GM12878 (cell line): ENCODE results near the gene CREBBP. TPM values are rescaled to one million over a fixed set of nuclear protein-coding genes. Genes with fewer than 3 reads are reported as not detected.

Experiments
- ATAC-seq: fragments of 200-7000 bp; cut with Tn5 transposase; 3 replicates; pipeline ENCODE4 v1.9.1; 2020; ENCODE audit warnings: mild to moderate bottlenecking, moderate library complexity
- BruUV-seq: library from RNA; stranded (reverse); fragments of 400-500 nt; replicated peaks from 2 replicates; lab custom pipeline; 2021; lab: Mats Ljungman, UMichigan
- CTCF ChIA-PET: fragments of 300-600 bp; sonication (Branson Sonifier 250); formaldehyde crosslinking; extraction: SDS; loops from one replicate; lab custom pipeline; 2021; ENCODE audit warnings: inconsistent platforms; lab: Yijun Ruan, JAX
- POLR2A ChIA-PET: fragments of 350-600 bp; formaldehyde crosslinking; extraction: SDS; loops from one replicate; lab custom pipeline; 2021; ENCODE audit warnings: inconsistent platforms; lab: Charles Lee
- RAD21 ChIA-PET: fragments of 300-600 bp; sonication (Branson Sonifier 250); formaldehyde crosslinking; loops from one replicate; lab custom pipeline; 2023; ENCODE audit warnings: antibody characterized with exemption; ENCODE audit not compliant: unreplicated experiment; lab: Charles Lee
- SMC1A ChIA-PET: fragments of 300-600 bp; sonication (Branson Sonifier 250); formaldehyde crosslinking; loops from one replicate; lab custom pipeline; 2023; ENCODE audit not compliant: unreplicated experiment, uncharacterized antibody; lab: Charles Lee
- DNase-seq: peaks from one replicate; pipeline ENCODE4 v3.0.0-alpha.2; 2011; ENCODE audit warnings: low read depth, low spot score
- FAIRE-seq: peaks from 3 replicates; lab custom pipeline; 2011; peaks lifted over from hg19 to GRCh38; lab: Jason Lieb, UNC
- H2AFZ ChIP-seq: 2 replicates; pipeline ENCODE4 v1.6.0; 2011; ENCODE audit warnings: low read depth, low read length, control low read depth; ENCODE audit not compliant: control insufficient read depth
- H3K27ac ChIP-seq: 2 replicates; pipeline ENCODE4 v1.5.1; 2011; ENCODE audit warnings: control low read depth; ENCODE audit not compliant: control insufficient read depth, insufficient read depth
- H3K27me3 ChIP-seq, 2 experiments: replicated peaks in 1 of 2; 2 replicates each; pipeline versions ENCODE4 v1.6.0 to v1.6.1; 2011; ENCODE audit warnings: low read length in 1 of 2; ENCODE audit not compliant: control insufficient read depth in 2 of 2, insufficient read depth in 2 of 2
- H3K36me3 ChIP-seq, 2 experiments: 2 replicates each; pipeline ENCODE4 v1.5.1; 2011; ENCODE audit warnings: low read length in 1 of 2; ENCODE audit not compliant: control insufficient read depth in 2 of 2, insufficient read depth in 2 of 2
- H3K4me1 ChIP-seq: 2 replicates; pipeline ENCODE4 v1.6.1; 2011; ENCODE audit warnings: mild to moderate bottlenecking, low read length, moderate library complexity, mixed read lengths; ENCODE audit not compliant: control insufficient read depth, insufficient read depth
- H3K4me2 ChIP-seq: 2 replicates; pipeline ENCODE4 v1.6.0; 2011; ENCODE audit warnings: control low read depth; ENCODE audit not compliant: control insufficient read depth, insufficient read depth
- H3K4me3 ChIP-seq: fragments of 200-600 bp; sonication (generic); 2 replicates; pipeline ENCODE4 v1.5.1; 2016
- H3K79me2 ChIP-seq: 2 replicates; pipeline ENCODE4 v1.6.0; 2011; ENCODE audit warnings: low read length; ENCODE audit not compliant: control insufficient read depth, insufficient read depth
- H3K9ac ChIP-seq: 2 replicates; pipeline ENCODE4 v1.8.0; 2011; ENCODE audit warnings: low read length, control low read depth, mixed read lengths; ENCODE audit not compliant: control insufficient read depth, insufficient read depth
- H3K9me3 ChIP-seq: replicated peaks from 3 replicates; pipeline ENCODE4 v1.5.1; 2011; ENCODE audit warnings: mild to moderate bottlenecking, low read length; ENCODE audit not compliant: control insufficient read depth, insufficient read depth
- H4K20me1 ChIP-seq: 2 replicates; pipeline ENCODE4 v1.6.0; 2011; ENCODE audit not compliant: control insufficient read depth, insufficient read depth
- BMI1 ChIP-seq: fragments of 450-650 bp; IDR thresholded peaks from 2 replicates; pipeline ENCODE4 v1.6.1; 2016; ENCODE audit warnings: mild to moderate bottlenecking, moderate library complexity, borderline replicate concordance
- BRCA1 ChIP-seq: IDR thresholded peaks from 2 replicates; pipeline ENCODE4 v1.6.1; 2011; ENCODE audit warnings: low read depth, low read length, improper control_type of control experiment
- CHD2 ChIP-seq: IDR thresholded peaks from 2 replicates; pipeline ENCODE4 v1.6.1; 2011; ENCODE audit warnings: low read depth, low read length, improper control_type of control experiment, borderline replicate concordance
- HDAC6 ChIP-seq: fragments of 200-600 bp; sonication (generic); IDR thresholded peaks from one replicate; pipeline ENCODE4 v1.8.0; 2017; ENCODE audit warnings: antibody characterized with exemption; ENCODE audit not compliant: unreplicated experiment
- IRF4 ChIP-seq: IDR thresholded peaks from 2 replicates; pipeline ENCODE4 v1.6.1; 2011; ENCODE audit warnings: low read depth, low read length
- MAX ChIP-seq: IDR thresholded peaks from 2 replicates; pipeline ENCODE4 v1.6.1; 2012; ENCODE audit warnings: low read depth, low read length, improper control_type of control experiment
- PRDM15 ChIP-seq: fragments of 450-650 bp; formaldehyde crosslinking; IDR thresholded peaks from 2 replicates; pipeline ENCODE4 v1.4.0; 2020; ENCODE audit warnings: mild to moderate bottlenecking, moderate library complexity
- RBBP5 ChIP-seq: fragments of 200-600 bp; sonication (generic); conservative IDR thresholded peaks from 2 replicates; pipeline ENCODE4 v1.6.1; 2016
- SMAD1 ChIP-seq: fragments of 450-650 bp; IDR thresholded peaks from 2 replicates; pipeline ENCODE4 v1.6.1; 2018; ENCODE audit warnings: mild to moderate bottlenecking, low read depth; ENCODE audit not compliant: partially characterized antibody
- SMARCA5 ChIP-seq: fragments of 450-650 bp; IDR thresholded peaks from 2 replicates; pipeline ENCODE4 v1.6.1; 2017; ENCODE audit warnings: mild to moderate bottlenecking
- ZBTB33 ChIP-seq: fragments of 450-650 bp; IDR thresholded peaks from 2 replicates; pipeline ENCODE4 v1.6.1; 2017; ENCODE audit warnings: mild to moderate bottlenecking
- WGBS: methylation state at CpG from one replicate; pipeline ENCODE4 v1.1.6; 2016; ENCODE audit warnings: low lambda C conversion rate; ENCODE audit not compliant: insufficient replicate concordance, insufficient coverage; ENCODE audit errors: missing lambda C conversion rate; 5-methylcytosine and 5-hydroxymethylcytosine counted together
- in situ Hi-C: fragments of 300-500 bp; cut with MboI; formaldehyde crosslinking; loops from 9 replicates; pipeline ENCODE4 v1.14.3; 2018; ENCODE audit warnings: mixed read lengths
- intact Hi-C: fragments of 100-400 bp; cut with micrococcal nuclease; formaldehyde crosslinking; loops from one replicate; pipeline ENCODE4 v1.14.2; 2022; ENCODE audit not compliant: unreplicated experiment
- polyA plus RNA-seq, 11 experiments: library from polyadenylated mRNA; depleted of rRNA in 4 of 11; unstranded in 6 of 11; stranded (reverse) in 5 of 11; fragments of >200 nt; fragmentation: Nextera tagmentation in 4 of 11; fragmentation: Illumina TruSeq in 1 of 11; extraction: Ambion mirVana in 4 of 11; extraction: Trizol in 1 of 11; gene quantifications; 1 replicate in 1 of 11; 2 replicates in 10 of 11; pipeline versions ENCODE4 v1.2.1 to v1.2.3, GENCODE V29; 2011 to 2016; ENCODE audit warnings: inconsistent platforms in 2 of 11, missing spikeins in 2 of 11, low read depth in 1 of 11
- total RNA-seq, 4 experiments: library from RNA; depleted of rRNA in 3 of 4; stranded (reverse); fragments of >200 nt in 3 of 4; fragmentation: Illumina TruSeq in 1 of 4; extraction: Trizol in 1 of 4; gene quantifications; 2 replicates each; pipeline versions ENCODE4 v1.2.1 to v1.2.3, GENCODE V29; 2013 to 2021
- TF ChIP-seq, protein P1 (sequence below): fragments of 450-650 bp; IDR thresholded peaks from 2 replicates; pipeline ENCODE4 v1.6.1; 2017; ENCODE audit warnings: mild to moderate bottlenecking, low read depth, inconsistent platforms; ENCODE audit not compliant: poor library complexity, severe bottlenecking
- TF ChIP-seq, protein P2 (sequence below): fragments of 150-350 bp; IDR thresholded peaks from 2 replicates; pipeline ENCODE4 v1.6.1; 2016; ENCODE audit warnings: low read depth, low read length

The CREBBP gene
- total and polyA plus RNA-seq, 10 of the 15 experiments (the other 5 are each of a cell fraction or from before 2014, with no cell fraction given) = 3.4 to 32.7 (median 7.9) TPM

DNA sequence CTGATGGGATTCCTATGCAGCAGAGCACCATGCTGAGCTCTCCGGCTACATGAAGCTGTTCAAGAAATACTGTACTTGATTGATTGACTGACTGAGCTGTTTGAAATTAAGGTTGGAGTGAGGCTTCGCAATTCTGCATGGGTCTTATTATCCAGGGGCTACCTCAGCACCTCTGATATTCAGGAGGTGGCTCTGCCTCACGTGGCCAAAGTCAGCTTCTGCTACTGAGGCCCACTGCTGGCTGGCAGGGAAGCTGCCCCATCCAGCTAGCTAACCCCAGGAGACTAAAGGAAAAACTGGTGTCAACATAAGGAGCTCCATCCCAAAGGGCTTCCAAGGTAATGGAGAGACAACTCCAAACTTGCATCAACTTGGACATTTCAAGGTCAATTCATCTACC lies 97.0 kb downstream of the CREBBP start:
- TF ChIP-seq HDAC6 = no peak
- TF ChIP-seq PRDM15 = no peak
- no peak for TF ChIP-seq MAX
- TF ChIP-seq, protein P1, sequence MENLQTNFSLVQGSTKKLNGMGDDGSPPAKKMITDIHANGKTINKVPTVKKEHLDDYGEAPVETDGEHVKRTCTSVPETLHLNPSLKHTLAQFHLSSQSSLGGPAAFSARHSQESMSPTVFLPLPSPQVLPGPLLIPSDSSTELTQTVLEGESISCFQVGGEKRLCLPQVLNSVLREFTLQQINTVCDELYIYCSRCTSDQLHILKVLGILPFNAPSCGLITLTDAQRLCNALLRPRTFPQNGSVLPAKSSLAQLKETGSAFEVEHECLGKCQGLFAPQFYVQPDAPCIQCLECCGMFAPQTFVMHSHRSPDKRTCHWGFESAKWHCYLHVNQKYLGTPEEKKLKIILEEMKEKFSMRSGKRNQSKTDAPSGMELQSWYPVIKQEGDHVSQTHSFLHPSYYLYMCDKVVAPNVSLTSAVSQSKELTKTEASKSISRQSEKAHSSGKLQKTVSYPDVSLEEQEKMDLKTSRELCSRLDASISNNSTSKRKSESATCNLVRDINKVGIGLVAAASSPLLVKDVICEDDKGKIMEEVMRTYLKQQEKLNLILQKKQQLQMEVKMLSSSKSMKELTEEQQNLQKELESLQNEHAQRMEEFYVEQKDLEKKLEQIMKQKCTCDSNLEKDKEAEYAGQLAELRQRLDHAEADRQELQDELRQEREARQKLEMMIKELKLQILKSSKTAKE = no peak
- TF ChIP-seq SMARCA5 = no peak
- no peak for TF ChIP-seq SMAD1
- no peak for TF ChIP-seq ZBTB33
- TF ChIP-seq RBBP5 = no peak
- no peak for TF ChIP-seq IRF4
- no peak for TF ChIP-seq BMI1
- TF ChIP-seq, protein P2, sequence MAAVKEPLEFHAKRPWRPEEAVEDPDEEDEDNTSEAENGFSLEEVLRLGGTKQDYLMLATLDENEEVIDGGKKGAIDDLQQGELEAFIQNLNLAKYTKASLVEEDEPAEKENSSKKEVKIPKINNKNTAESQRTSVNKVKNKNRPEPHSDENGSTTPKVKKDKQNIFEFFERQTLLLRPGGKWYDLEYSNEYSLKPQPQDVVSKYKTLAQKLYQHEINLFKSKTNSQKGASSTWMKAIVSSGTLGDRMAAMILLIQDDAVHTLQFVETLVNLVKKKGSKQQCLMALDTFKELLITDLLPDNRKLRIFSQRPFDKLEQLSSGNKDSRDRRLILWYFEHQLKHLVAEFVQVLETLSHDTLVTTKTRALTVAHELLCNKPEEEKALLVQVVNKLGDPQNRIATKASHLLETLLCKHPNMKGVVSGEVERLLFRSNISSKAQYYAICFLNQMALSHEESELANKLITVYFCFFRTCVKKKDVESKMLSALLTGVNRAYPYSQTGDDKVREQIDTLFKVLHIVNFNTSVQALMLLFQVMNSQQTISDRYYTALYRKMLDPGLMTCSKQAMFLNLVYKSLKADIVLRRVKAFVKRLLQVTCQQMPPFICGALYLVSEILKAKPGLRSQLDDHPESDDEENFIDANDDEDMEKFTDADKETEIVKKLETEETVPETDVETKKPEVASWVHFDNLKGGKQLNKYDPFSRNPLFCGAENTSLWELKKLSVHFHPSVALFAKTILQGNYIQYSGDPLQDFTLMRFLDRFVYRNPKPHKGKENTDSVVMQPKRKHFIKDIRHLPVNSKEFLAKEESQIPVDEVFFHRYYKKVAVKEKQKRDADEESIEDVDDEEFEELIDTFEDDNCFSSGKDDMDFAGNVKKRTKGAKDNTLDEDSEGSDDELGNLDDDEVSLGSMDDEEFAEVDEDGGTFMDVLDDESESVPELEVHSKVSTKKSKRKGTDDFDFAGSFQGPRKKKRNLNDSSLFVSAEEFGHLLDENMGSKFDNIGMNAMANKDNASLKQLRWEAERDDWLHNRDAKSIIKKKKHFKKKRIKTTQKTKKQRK = no peak
- TF ChIP-seq CHD2 = no peak
- TF ChIP-seq BRCA1 = no peak
- in situ Hi-C loops (no loop called here), intact Hi-C loops (no loop called here)
- ChIA-PET SMC1A (interaction anchor here (0.7 to 1.6 kb wide), 4 partner anchors 10 to 95 kb away, joined by 3 to 7 read pairs (median 4); no protein-coding TSS in a partner anchor), POLR2A (interaction anchor here (0.6 to 1.3 kb wide), 2 partner anchors 95 to 723 kb away, joined by 3 to 4 read pairs; no protein-coding TSS in a partner anchor), RAD21 (interaction anchor here (1.9 kb wide), 1 partner anchor 97 kb away, joined by 4 read pairs; the partner anchor contains the start of gene CREBBP), CTCF (interaction anchor here (1.9 kb wide), 1 partner anchor 95 kb away, joined by 5 read pairs; no protein-coding TSS in a partner anchor)
- 98% methylated on average over 3 of the region's 3 CpGs for WGBS
- peaks cover 7% of the 10 kb centered on the region for H4K20me1 ChIP-seq
- no peak overlapping the region for H2AFZ ChIP-seq
- BruUV-seq = no TSS peak
- no peaks in the 10 kb centered on the region for H3K9me3 ChIP-seq
- ATAC-seq (no peak), DNase-seq (no peak), FAIRE-seq (no peak)
- peaks cover 15% of the 10 kb centered on the region for H3K4me1 ChIP-seq
- H3K79me2 ChIP-seq = peaks cover 4% of the 10 kb centered on the region
- no peak overlapping the region for H3K27ac ChIP-seq
- H3K9ac ChIP-seq = no peak overlapping the region
- peaks cover 23 to 28% of the 10 kb centered on the region in 2 experiments for H3K36me3 ChIP-seq
- no peaks in the 10 kb centered on the region for H3K27me3 ChIP-seq
- H3K4me3 ChIP-seq = no peak overlapping the region
- no peak overlapping the region for H3K4me2 ChIP-seq
